HFF-Myc (cell line): ENCODE results near the gene COL5A1.

Experiments used
- DNase-seq: peaks from one replicate; pipeline ENCODE4 v3.0.0-alpha.2; 2011; ENCODE audit warnings: low read depth; ENCODE audit errors: extremely low read depth
- H3K4me3 ChIP-seq: replicated peaks from 2 replicates; pipeline ENCODE4 v1.5.1; 2011; ENCODE audit warnings: low read depth, mild to moderate bottlenecking, control low read depth, low read length
- CTCF ChIP-seq: IDR thresholded peaks from 2 replicates; pipeline ENCODE4 v1.5.1; 2012; ENCODE audit warnings: mild to moderate bottlenecking, low read depth, low read length, control low read depth; ENCODE audit errors: missing control alignments

Gene COL5A1

GRCh38 chr9:134618163-134618832 lies 23.3 kb upstream of the COL5A1 start:
- DNase-seq: no peak
- H3K4me3 ChIP-seq: no peak overlapping the region
- TF ChIP-seq CTCF: no peak

- H3K4me3 ChIP-seq: no peak overlapping the region
- no peak for DNase-seq
- TF ChIP-seq CTCF: no peak
Measured at GRCh38 chr9:134618833-134619447, 22.7 kb upstream of the COL5A1 start.

- no peak for TF ChIP-seq CTCF
- DNase-seq: no peak
- no peak overlapping the region for H3K4me3 ChIP-seq
Measured at GRCh38 chr9:134619448-134619982, 22.1 kb upstream of the COL5A1 start.

GRCh38 chr9:134619983-134620661 lies 21.5 kb upstream of the COL5A1 start:
- DNase-seq: no peak
- TF ChIP-seq CTCF: no peak
- H3K4me3 ChIP-seq: no peak overlapping the region

- H3K4me3 ChIP-seq: no peak overlapping the region
- DNase-seq: no peak
- no peak for TF ChIP-seq CTCF
Measured at GRCh38 chr9:134620751-134621557, 20.6 kb upstream of the COL5A1 start.

GRCh38 chr9:134621558-134622110 lies 20.0 kb upstream of the COL5A1 start:
- no peak for TF ChIP-seq CTCF
- DNase-seq: no peak
- no peak overlapping the region for H3K4me3 ChIP-seq
